Measurements from ENCODE around the gene TAOK2.
"Not testable (repeated sequence)": the region's sequence is repeated elsewhere in the genome, so short reads cannot be mapped to it uniquely, and the experiment has no call there.

Gene TAOK2

DNA sequence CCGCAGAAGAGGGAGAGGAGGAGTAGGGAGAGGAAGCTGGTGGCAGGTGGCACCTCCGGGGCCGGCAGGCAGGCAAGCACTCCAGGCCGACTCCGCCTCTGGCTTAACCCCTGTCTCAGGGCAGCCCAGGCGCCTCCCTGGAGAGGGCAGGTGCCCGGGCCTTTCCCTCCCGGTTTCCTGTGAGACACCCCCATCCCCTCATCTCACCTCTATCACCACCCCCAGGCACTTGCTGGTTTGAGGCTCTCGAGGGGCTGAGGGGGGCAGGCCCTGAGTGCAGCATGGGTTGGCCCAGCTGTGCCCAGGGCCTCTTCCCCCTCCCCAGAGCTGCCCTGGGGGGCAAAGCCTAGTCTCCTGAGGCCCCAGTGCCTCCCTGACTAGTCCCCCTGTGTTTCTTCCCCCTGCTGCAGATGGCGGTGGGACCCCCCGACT is 31.2 kb downstream of the TAOK2 start:
- DNase-seq = no peak

DNA sequence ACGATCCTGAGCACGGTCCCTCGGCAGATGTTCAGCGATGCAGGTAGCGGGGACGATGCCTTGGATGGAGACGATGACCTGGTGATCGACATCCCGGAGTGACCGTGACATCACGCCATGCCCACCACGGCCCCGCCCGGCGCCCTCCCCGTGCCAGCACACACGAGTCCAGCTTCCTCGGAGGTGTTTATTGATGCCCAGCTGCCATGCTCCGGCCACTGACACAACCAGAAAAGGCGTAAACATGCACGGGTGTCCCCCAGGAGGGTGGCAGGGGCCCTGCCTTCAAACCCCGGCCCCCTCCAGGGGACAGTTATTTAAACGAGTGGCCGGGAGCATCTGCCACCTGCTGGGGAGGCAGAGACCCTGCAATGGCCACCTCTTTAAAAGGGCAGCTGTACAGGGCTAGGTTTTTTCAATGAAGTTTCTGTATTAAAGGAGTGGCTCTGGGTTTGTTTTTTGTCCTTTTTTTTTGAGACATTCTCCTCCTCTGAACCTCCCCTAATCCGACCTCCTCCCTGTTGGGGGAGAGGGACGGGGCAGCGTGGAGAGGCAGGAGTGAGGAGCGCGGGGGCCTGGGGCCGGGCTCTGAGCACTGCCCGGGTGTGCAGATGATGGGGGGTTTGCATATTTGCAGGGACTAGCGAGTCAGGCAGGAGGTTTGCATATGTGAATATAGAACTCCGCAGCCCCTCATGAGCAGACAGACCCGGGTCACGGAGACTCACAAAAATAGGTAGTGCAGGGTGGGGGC is 31.9 kb downstream of the TAOK2 start:
- DNase-seq = no peak

DNA sequence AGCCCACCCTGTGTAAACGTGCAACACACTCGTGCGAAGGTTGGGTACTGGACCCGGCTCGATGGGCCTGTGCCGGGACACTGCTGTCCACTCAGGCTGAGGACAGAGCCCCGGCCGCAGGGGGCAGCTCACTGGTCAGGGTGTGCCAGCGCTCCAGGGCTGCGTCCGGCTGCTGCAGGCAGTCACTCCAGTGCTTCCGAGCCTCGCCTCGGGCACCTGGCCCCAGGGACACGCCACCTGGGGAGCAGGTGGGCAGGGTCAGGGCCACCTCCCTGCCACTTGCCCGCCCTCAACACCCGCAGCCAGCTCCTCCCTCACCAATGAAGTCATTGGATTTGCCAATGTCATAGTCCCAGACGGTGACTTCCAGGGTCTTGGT is 32.4 kb downstream of the TAOK2 start:
- no peak for DNase-seq

DNA sequence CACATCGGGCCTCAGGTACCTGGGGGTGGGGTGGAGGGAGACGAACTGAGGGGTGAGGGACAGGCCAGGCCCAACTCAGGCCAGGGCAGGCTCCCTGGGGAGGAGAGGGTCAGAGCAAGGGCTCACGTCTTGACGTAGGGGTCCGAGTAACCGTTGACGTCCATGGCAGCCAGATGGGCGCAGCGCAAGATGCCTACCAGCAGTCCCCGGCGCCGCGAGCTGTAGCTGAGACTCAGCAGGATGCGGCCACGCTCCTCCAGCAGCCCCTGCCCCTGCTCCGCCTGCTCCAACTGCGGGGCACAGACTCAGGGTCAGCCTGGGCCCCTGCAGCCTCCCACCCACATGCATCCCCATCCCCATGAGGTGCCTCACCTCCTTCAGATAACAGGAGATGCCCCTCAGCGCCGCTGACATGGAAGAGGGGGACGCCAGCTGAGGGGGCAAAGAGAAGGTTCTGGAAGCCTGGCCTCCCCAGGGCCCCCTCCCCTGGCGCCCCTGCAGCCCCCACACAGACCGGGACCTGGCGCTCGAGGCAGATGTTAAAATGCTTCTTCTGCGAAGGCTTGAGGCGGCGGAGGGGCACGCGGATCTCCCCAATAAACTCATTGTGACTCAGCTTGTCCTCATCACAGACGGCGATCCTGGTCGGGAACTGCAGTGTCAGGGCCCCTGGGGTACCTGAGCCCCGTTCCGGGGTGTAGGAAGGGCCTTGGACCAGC is 33.1 kb downstream of the TAOK2 start:
- no peak for DNase-seq

DNA sequence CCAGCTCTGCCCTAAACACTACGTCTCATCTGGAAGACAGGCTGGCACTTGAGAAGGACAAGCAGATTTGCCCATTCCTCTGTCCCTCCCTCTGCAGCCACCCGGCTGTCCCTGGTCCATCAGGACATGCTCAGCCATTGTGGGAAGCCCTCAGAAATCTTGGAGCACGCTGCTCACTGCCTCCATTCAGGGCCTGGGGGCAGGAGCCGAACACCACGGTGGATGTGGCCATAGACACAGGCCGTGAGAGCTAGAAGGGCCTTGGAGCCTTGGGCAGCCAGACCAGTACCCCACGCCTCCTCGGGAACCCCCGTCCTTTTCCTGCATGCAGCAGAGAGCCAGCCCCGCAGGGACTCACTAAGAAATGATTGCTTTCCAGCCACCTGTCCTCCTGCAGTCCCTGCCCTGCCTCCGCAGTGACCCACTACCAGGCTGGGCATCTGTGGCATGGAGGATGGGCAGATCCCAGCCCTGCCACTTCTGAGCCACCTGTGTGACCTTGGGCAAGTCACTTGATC is 33.8 kb downstream of the TAOK2 start:
- DNase-seq = no peak

DNA sequence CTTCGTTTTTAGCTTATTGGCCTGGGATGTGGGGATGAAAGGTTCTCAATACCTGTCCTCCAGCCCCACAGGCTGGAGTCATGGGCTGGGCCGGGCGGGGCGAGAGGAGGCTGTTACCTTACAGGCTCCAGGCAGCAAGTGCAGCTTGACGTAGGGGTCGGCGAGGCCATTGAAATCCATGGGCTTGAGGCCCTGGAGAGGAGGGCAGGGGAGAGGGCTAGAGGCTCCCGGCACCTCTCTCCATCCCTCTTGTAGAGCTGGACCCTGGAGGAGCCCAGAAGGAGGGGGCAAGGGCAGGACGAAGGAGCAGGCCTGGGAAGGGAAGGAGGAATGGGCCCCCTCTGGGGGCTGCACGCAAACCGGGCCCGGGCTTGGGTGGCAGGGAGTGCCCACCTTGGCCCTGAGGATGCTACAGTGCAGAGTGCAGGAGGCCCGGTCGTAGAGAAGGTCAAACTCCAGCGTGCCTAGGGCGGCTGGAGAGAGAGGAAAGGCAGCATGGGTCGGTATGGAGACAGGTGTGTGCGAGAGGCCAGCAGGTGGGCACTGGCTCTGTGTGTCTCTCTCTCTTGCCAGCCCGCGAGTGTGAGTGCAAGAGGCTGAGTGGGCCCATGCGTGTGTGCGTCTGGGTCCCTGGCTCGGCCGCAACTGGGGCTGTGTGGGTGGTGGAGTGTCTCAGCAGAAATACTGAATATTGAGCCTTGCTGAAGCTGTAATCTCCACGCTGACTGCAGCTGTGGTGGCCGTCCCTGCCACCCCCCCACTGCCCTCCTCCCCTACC is 35.6 kb downstream of the TAOK2 start:
- DNase-seq = no peak

DNA sequence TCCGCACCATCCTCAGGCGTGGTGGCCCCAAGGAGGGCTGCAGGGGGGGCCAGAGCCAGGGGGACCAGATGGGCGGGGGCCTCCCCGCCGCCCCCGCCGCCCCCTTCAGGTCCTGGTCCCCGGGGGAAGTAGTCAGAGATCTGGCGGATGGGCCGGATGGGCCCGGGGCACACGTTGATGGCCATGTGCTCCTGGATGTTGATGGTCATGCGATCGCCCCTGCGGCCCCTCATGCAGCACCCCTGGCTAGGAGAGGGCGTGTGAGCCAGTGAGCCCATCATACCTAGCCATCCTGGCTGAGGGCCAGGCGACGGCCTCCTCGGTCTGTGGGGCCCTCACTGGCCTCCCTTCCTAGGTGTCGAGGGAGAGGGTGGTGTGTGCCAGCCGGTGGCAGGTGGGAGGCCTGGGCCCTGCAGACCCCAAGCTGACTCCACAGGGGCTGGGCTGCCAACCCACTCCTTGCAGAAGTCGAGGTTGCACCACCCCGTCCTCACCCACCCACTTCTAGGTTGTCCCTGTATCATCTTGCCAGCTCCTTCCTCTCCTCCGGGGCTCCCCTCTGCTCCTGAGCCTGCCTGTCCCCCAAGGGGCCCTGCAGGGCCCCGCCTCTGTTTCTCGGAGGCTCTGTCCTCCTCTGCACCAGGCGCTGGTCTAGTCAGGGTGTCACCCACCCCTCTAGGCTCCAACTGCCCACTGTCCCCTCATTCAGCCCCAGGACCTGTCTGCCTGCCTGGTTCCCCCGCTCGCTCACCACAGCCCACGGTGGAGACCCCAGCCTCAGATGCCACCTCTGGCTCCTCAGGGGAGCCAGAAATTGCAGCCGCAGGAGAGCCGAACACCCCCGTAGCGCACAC is 36.5 kb downstream of the TAOK2 start:
- no peak for DNase-seq

DNA sequence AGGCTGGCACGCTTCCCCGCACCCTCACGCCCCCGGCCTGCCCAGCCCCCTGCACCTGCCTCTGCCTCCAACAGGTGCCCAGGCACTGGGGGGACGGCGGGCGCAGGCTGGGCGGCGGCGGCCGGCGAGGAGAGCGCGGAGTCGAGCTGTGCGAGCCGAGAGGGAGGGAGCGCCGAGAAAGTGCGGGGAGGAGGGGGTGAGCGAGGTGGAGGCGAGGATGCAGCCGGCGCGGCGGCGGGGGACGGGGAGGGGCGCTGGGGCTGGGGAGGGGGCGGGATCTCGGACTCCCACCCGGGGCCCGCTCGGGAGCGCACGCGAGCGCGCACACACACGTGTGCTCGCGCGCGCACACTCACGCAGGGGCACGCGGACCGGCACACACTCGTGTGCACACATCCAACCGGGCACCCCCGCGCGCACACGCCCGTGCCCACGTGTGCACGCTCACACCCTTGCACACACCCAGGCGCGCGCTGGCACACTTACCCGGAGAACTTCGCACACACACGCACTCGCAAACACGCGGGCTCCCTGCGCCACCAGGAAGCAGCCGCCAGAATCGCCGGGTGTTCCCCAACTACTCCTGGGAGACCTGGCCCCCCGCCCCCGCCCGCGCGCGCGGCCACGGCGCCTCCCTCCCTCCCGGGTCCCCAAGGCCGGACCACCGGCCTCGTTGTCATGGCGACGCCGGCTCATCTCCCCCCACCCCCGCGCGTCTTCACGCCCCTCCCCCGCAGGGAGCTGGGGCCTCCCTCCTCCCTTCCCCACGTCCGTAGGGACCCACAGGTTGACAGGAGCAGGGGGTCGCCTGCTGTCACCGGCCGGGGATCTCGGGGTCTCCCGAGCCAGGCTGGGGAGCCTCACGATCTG is 37.4 kb downstream of the TAOK2 start, which contains the start of gene DOC2A:
Gene DOC2A (minus strand): TSS at position 184 of the 870 bp plus-strand sequence. CDS start 805 bp downstream, outside the sequence.
- no peak for DNase-seq

DNA sequence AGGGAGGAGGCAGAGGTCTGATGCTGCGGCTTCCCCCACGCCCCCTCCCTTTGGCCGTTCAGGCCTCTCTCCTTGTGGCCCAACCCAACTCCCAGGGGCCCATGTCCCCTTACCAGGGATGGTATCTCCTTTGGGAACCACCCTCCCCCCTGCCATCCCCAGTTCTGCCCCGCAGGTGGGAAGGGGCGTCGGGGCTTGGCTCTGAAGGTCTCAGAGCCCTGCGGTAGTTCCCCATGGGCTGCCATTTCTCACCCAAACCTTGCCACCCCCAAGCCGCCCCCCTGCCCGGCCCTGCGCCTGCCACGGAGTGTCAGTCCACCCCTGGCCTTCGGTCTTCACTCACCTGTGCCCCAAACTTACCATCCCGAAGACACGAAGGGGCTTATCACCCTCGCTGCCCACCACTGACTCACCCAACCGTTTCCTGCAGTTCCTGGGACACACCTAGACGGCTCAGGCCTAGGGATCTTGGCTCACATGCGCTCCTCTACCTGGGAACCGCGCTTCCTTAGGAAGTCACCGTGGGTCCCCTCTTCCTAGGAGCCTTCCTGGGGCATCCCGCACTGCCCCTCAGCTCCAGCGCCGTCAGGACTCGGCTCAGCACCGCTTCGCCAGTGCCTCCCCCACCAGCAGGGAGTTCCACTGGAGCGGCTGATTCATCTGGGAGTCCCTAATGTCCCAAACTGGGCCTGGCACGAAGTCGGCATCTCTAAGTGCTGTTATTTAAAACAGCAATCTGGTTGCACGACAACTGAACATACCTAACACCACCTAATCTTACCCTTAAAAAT is 38.2 kb downstream of the TAOK2 start:
- DNase-seq = no peak

DNA sequence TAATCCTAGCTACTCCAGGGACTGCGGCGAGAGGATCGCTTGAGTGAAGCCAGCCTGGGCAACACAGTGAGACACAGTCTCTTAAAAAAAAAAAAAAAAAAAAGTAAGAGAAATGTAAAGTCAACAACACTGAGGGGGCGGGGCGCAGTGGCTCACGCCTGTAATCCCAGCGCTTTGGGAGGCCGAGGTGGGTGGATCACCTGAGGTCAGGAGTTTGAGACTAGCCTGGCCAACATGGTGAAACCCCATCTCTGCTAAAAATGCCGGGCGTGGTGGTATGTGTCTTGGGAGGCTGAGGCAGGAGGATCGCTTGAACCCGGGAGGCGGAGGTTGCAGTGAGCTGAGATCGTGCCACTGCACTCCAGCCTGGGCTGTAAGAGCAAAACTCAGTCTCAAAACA is 38.9 kb downstream of the TAOK2 start:
- DNase-seq = not testable (repeated sequence)

DNA sequence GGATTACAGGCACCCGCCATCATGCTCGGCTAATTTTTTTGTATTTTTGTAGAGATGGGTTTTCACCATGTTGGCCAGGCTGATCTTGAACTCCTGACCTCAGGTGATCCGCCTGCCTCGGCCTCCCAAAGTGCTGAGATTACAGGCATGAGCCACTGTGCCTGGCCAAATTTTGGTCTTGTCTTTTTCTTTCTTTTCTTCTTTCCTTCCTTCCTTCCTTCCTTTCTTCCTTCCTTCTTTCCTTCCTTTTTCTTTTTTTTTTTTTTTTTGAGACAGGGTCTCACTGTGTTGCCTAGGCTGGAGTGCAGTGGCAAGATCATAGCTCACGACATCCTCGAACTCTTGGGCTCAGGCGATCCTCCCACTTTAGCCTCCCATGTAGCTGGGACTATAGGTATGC is 41.8 kb downstream of the TAOK2 start:
- DNase-seq = not testable (repeated sequence)

DNA sequence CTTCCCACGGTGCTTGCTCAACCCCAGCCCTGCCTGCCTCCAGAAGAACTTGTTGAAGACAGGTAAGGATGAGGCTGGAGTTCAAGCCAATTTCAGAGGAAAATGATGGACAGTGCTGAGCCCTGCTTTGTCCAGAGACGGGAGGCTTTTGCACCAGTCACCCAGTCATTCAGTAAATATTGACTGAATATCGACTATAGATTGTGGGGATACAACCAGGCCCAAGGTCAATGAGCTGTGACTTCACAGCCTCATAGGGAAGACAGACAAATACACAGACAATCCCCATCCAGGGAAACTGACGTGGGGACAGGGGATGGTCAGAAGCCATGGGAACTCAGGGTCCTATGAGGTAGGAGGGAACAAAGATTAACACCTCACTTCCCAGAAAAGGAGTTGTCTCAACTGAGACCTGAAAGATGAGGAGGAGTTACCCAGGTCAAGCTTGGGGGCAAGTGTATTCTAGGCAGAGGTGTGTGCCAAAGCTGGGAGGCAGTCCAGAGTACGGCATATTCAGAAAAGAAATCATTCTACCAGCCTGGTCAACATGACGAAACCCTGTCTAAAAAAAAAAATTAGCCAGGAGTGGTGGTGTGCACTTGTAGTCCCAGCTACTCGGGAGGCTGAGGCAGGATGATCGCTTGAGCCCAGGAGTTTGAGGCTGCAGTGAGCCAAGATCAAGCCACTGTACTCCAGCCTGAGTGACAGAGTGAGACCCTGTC is 43.0 kb downstream of the TAOK2 start:
- DNase-seq = no peak

DNA sequence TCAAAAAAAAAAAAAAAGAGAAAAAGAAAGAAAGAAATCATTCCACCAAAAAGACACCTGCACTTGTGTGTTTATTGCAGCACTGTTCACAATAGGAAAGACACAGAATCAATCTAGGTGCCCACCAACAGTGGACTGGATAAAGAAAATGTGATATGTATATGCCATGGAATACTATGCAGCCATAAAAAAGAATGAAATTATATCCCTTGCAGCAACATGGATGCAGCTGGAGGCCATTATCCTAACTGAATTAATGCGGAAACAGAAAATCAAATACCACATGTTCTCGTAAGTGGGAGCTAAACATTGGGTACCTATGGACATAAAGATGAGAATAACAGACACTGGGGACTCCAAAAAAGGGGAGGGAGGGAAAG is 43.6 kb downstream of the TAOK2 start:
- no peak for DNase-seq

DNA sequence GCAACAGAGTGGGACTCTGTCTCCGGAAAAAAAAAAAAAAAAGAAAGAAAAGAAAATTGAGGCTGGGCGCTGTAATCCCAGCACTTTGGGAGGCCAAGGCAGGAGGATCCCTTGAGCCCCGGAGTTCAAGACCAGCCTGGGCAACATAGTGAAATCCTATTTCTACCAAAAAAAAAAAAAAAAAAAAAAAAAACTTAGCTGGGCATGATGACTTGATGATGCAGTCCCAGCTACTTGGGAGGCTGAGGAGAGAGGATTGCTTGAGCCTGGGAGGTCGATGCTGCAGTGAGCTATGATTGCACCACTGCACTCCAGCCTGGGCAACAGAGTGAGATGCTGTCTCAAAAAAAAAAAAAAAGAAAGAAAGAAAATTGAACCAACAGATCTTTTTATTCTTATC is 44.3 kb downstream of the TAOK2 start:
- not testable (repeated sequence) for DNase-seq

DNA sequence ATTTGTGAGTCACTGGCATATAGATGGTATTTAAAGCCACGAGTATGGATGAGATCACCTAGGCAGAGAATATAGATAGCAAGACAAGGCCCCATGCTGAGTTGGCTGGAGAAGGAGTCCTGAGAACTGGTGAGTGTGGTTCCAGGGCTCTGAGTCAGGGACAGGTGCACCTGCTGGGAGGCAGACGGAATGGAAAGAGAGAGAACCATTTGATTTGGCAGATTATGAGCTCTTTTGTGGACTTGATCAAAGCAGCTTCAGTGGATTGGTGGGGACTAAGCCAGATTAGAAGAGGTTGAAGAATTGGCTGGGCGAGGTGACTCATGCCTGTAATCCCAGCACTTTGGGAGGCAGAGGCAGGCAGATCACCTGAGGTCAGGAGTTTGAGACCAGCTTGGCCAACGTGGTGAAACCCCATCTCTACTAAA is 45.1 kb downstream of the TAOK2 start:
- no peak for DNase-seq

DNA sequence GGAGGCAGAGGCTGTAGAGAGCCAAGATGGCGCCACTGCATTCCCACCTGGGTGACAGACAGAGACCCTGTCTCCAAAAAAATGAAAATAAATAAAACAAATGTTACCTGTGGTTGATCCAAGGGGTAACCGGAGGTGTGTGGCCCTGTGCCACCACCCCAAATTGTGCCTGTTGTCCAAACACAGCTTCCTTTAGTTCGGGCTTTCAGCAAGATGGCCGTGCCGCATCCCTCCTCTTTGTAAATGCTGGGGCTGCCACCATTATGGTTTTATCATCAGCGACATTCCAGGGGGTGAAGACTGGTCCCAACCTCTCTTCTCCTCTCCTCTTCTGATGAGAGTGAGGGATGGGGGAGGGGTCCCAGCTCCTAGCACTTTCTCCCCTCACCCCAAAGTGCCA is 49.2 kb downstream of the TAOK2 start, which contains the start of gene C16orf92:
Gene C16orf92 (plus strand): TSS at position 312 of the 400 bp plus-strand sequence. CDS start 143 bp downstream, outside the sequence.
- DNase-seq = no peak

DNA sequence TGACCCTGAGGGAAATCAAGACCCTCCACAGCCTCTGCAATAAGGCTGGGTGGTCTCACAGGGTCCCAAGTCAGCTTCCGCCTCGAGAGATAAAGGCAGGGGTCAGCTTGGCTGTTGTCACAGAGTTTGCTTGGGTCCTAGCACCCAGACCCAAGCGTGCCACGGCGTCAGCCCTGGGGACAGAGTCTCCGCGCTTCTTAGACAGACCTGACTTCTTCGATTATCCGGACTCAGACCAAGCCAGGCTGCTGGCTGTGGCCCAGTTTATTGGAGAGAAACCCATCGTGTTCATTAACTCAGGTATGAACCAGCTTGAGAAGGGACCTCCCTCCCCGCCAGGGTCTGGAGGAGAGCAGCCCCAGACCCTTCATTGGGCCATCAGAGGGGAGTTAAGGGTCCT is 49.9 kb downstream of the TAOK2 start:
- no peak for DNase-seq

DNA sequence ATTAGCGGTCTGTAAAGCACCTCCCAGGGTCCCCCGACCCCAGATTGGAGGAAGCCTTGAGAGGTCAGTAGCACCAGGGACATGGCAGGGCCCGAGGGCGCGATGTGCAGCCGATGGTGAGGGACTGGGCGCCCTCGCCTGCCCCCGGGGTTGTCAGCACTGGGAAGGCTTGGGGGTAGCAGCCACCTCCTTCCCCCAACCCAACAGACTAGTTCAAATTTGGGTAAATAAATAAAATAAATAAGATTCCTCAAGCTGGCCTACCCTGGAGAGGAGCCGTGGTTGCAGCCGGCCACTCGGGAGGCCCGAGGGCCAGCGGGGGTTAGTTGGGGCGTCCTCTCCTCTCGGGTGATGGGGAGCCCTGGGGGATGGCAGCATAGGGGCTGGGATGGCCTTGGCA is 50.8 kb downstream of the TAOK2 start:
- DNase-seq = no peak

DNA sequence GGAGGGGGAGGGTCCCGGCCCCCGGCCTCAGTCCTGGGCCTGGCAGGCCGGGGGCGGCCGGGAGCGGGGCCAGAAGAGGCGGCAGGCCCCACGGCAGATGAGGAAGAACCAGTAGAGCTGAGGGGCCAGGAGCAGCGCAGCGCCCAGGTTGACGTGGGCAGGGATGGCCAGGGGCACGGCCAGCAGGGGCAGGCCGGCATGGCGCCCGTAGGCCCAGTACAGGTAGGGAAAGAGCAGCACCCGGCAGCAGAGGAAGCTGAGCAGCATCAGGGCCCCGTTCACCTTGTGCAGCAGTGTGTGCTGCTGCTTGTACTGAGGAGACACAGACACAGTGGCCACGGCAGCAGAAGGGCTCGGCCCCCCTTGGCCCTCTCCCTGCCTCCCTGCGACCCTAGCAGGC is 51.5 kb downstream of the TAOK2 start:
- DNase-seq = no peak

DNA sequence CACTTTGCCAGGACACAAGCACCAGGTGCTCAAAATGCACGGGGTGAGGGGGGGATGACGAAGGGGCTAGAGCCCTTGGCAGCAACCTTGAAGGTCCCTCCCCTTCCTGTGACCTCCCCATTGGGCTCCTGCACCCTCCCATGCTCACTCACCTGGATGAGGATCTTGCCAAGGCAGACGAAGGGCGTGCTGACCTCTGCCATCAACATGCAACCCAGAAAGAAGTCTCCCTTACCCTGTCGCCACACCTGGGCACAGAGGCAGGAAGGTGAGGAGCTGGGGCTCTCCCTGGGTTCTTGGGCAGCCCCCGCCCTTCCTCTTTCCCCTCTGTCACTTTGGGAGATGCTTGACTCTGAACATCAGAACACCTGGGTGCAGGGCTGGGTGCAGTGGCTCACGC is 51.9 kb downstream of the TAOK2 start:
- DNase-seq = no peak

All from activated CD4-positive, alpha-beta T cell treated with anti-CD3 and anti-CD28 coated beads for 1 hour (primary cell).